NT2/D1 (cell line): ENCODE data around the gene NAV2.
"Not testable (repeated sequence)": the region's sequence is repeated elsewhere in the genome, so short reads cannot be mapped to it uniquely, and the experiment has no call there.

Experiments used
- DNase-seq: peaks from one replicate; pipeline ENCODE4 v3.0.0-alpha.2; 2011; ENCODE audit warnings: low read depth, low spot score
- H3K27me3 ChIP-seq: 2 replicates; pipeline ENCODE4 v1.6.0; 2011; ENCODE audit warnings: mild to moderate bottlenecking; ENCODE audit not compliant: insufficient read length, insufficient read depth
- H3K36me3 ChIP-seq: 2 replicates; pipeline ENCODE4 v1.6.1; 2011; ENCODE audit warnings: mild to moderate bottlenecking, low read length, mixed read lengths; ENCODE audit not compliant: insufficient read depth, insufficient read length
- H3K4me1 ChIP-seq: 2 replicates; pipeline ENCODE4 v1.5.1; 2011; ENCODE audit not compliant: insufficient read depth, insufficient read length
- H3K4me3 ChIP-seq: 2 replicates; pipeline ENCODE4 v1.5.1; 2011; ENCODE audit warnings: low read depth; ENCODE audit not compliant: insufficient read length
- H3K9ac ChIP-seq: 2 replicates; pipeline ENCODE4 v1.6.0; 2011; ENCODE audit warnings: low read depth; ENCODE audit not compliant: insufficient read length
- H3K9me3 ChIP-seq: 2 replicates; pipeline ENCODE4 v1.5.1; 2011; ENCODE audit warnings: mild to moderate bottlenecking, low read length; ENCODE audit not compliant: insufficient read depth
- SUZ12 ChIP-seq: IDR thresholded peaks from 2 replicates; pipeline ENCODE4 v1.6.1; 2011; ENCODE audit not compliant: insufficient read length, insufficient read depth; ENCODE audit errors: extremely low read depth
- YY1 ChIP-seq: IDR thresholded peaks from 2 replicates; pipeline ENCODE4 v1.6.1; 2011; ENCODE audit not compliant: insufficient read length, insufficient read depth
- ZNF274 ChIP-seq: IDR thresholded peaks from 2 replicates; pipeline ENCODE4 v1.6.1; 2011; ENCODE audit warnings: mild to moderate bottlenecking, low read depth, low read length

The NAV2 gene

DNA sequence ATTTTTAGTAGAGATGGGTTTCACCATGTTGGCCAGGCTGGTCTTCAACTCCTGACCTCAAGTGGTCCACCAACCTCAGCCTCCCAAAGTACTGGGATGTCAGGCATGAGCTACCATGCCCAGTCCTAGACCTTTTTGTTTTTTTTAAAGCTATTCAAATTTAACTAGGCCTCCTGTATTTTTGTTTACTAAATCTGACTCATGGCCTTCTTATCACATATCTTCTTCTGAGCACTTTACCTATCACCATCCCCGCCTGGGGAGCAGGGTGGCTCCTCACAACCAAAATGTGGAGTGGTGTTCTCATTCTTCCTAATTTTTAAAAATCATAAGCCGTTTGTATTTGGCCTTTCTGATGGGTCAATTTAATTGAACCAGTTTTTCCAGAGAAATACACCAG is 355.0 kb downstream of the NAV2 start:
- peaks cover 54% of the 10 kb centered on the region for H3K36me3 ChIP-seq
- no peak for TF ChIP-seq ZNF274
- TF ChIP-seq YY1 = no peak

DNA sequence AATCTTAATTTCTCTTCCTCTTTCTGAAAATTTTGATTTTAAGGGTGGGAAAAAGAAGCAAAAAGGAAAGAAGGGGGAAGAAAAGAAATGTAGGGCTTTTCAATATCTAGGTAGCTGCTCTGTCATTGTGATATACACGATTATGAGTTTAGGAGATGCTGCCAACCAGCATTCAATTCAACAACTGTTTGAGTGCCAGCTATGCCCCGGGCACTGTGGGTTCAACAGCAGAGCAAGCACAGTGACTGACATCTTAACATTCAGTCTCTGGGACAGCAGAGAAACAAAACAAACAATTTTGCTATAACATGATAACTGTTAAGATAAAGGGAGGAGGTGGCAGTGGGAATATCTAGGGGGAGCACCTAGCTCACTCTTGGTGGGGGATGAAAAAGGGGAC is 356.1 kb downstream of the NAV2 start:
- Histone ChIP-seq H3K4me1 (peaks cover 8% of the 10 kb centered on the region), H3K9me3 (no peaks in the 10 kb centered on the region), H3K36me3 (peaks cover 54% of the 10 kb centered on the region), H3K27me3 (no peaks in the 10 kb centered on the region), H3K4me3 (no peak overlapping the region), H3K9ac (no peak overlapping the region)
- no peak for DNase-seq
- no peak for TF ChIP-seq ZNF274

More for the DNA sequence above, 355.0 kb downstream of the NAV2 start:
- Histone ChIP-seq H3K4me1 (peaks cover 8% of the 10 kb centered on the region), H3K4me3 (no peak overlapping the region), H3K9ac (no peak overlapping the region), H3K9me3 (no peaks in the 10 kb centered on the region), H3K27me3 (no peaks in the 10 kb centered on the region)
- DNase-seq = no peak

DNA sequence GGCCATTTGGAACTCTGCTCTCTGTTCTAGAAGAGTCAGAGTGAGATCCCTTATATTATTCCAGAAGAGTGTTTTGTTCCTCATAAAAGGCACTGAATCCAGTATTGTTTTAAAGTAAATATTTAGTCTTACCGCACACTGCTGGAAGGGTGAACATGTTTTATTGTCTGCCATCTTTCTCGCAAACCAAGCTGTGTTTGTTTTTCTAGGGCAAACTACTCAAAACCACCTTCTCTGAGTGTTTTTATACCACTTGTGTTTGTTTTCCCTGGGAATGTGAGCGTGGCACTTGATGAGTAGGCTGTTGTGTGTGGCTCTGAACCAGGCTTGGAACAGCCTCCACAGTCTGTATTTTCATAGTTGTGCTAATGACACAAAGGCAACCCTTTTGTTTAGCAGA is 357.8 kb downstream of the NAV2 start:
- no peaks in the 10 kb centered on the region for H3K9me3 ChIP-seq
- no peak overlapping the region for H3K4me3 ChIP-seq
- H3K4me1 ChIP-seq = peaks cover 5% of the 10 kb centered on the region
- H3K9ac ChIP-seq = no peak overlapping the region
- no peak for DNase-seq
- H3K27me3 ChIP-seq = no peaks in the 10 kb centered on the region
- peaks cover 52% of the 10 kb centered on the region for H3K36me3 ChIP-seq
- no peak for TF ChIP-seq SUZ12
- TF ChIP-seq ZNF274 = no peak
- no peak for TF ChIP-seq YY1

DNA sequence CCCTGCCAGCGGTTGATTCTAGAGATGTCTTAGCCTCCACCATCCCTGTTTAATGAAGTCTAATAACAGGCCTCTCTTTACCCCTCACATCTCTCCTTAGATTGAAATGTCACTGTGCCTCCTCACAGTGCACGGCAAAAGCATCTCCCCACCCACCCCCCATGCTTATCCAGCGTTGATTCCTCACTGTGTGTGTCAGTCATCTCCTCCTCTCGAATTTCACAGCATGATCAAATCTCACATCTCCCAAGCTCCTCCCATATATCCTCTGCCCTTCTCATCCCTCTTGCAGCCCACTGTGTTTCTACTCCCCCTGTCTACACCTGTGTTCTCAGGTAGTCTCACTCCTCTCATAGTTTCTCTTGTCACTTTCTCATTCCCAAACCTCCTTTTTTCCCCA is 363.0 kb downstream of the NAV2 start:
- TF ChIP-seq SUZ12 = no peak
- TF ChIP-seq ZNF274 = no peak
- no peak for TF ChIP-seq YY1
- Histone ChIP-seq H3K4me1 (no peaks in the 10 kb centered on the region), H3K9ac (no peak overlapping the region), H3K4me3 (no peak overlapping the region), H3K9me3 (no peaks in the 10 kb centered on the region), H3K36me3 (peaks cover 52% of the 10 kb centered on the region), H3K27me3 (no peaks in the 10 kb centered on the region)
- no peak for DNase-seq

DNA sequence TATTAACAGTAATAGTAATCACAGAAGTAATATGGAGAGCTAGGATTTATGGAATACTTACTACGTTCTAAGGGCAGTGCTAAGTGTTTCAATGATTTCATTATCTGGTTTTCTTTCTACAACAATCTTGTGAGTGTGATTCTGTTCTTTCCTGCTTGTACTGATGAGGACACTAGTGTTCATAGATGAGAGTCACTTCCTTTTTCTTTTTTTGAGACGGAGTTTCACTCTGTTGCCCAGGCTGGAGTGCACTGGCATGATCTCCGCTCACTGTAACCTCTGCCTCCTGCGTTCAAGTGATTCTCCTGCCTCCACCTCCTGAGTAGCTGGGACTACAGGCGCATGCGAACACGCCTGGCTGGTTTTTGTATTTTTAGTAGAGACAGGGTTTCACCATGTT is 366.2 kb downstream of the NAV2 start:
- H3K36me3 ChIP-seq = peaks cover 81% of the 10 kb centered on the region
- no peaks in the 10 kb centered on the region for H3K4me1 ChIP-seq
- no peak for TF ChIP-seq ZNF274
- TF ChIP-seq YY1 = no peak
- TF ChIP-seq SUZ12 = no peak
- no peak overlapping the region for H3K9ac ChIP-seq
- no peak overlapping the region for H3K4me3 ChIP-seq
- H3K9me3 ChIP-seq = no peaks in the 10 kb centered on the region
- H3K27me3 ChIP-seq = no peaks in the 10 kb centered on the region
- no peak for DNase-seq

DNA sequence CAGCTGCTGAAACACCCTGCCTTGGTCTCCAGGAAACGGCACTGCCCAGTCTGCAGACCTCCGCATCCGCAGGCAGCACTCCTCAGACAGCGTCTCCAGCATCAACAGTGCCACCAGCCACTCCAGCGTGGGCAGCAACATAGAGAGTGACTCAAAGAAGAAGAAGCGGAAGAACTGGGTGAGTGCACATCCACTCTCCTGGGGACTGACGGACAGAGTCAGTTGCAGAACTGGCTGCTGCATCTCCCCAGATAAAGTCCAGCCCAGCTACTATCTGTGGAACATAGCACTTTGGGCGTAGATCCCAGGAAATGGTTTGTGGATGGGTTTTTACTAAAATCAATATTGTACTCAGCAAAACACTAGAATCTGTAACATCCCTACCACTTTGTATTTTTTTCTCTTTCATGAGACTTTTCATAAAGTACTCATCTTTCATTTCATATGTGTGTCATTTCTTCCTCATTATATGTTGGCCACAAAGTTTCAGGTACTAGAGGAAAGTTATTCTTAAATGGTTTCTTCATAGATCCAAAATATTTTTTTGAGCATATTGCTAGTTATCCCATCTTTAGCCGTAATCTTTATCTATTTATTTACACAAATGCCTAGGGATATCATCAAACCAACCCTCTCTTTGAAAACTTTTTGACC is 367.5 kb downstream of the NAV2 start:
- TF ChIP-seq YY1 (no peak), ZNF274 (no peak), SUZ12 (no peak)
- H3K9ac ChIP-seq = no peak overlapping the region
- H3K27me3 ChIP-seq = no peaks in the 10 kb centered on the region
- peaks cover 90% of the 10 kb centered on the region for H3K36me3 ChIP-seq
- H3K4me3 ChIP-seq = no peak overlapping the region
- no peak for DNase-seq
- H3K4me1 ChIP-seq = no peaks in the 10 kb centered on the region
- no peaks in the 10 kb centered on the region for H3K9me3 ChIP-seq

DNA sequence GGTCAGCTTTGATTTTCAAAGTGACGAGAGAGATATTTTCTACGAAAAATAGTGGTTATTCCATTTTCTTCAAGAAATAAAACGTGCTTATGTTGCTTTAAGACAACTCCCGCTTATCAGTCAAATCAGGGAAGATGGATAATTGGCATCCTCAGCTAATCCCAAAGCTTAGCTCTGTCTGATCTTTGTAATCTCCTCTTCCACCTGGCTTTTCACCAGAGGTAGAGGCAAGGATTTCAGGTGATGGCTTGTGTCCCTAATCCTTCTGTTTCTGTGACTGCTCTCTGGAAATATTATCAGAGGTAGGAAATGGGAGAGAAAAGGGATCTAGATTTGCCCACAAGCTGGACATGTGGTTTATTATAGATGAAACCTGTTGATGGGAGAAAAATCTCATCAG is 368.7 kb downstream of the NAV2 start:
- Histone ChIP-seq H3K9ac (no peak overlapping the region), H3K36me3 (peaks cover 91% of the 10 kb centered on the region), H3K4me3 (no peak overlapping the region), H3K9me3 (no peaks in the 10 kb centered on the region), H3K4me1 (no peaks in the 10 kb centered on the region), H3K27me3 (no peaks in the 10 kb centered on the region)
- no peak for DNase-seq
- TF ChIP-seq YY1 (no peak), SUZ12 (no peak), ZNF274 (no peak)

DNA sequence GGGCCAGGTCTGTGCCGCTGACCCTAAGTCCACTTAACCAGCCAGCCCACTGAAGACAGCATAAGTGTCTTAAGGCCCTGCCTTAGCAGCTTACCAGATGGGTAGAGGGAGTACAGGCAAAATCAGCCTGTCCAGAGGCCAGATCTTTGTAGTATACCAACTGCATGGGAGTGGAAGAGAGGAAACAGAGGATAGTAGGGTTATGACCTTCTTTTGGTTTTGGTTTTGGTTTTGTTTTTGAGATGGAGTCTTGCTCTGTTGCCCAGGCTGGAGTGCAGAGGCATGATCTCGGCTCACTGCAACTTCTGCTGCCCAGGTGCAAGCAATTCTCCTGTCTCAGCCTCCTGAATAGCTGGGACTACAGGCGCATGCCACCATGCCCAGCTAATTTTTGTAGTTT is 371.2 kb downstream of the NAV2 start:
- H3K27me3 ChIP-seq, DNase-seq, H3K9ac ChIP-seq, H3K4me3 ChIP-seq, H3K9me3 ChIP-seq, H3K4me1 ChIP-seq: not testable (repeated sequence)
- H3K36me3 ChIP-seq = peaks cover 83% of the 10 kb centered on the region
